Measurements from ENCODE around the gene STAC3.

The STAC3 gene

GRCh38 chr12:57234571-57235016 is 16.4 kb downstream of the STAC3 start:
- Histone ChIP-seq H3K27ac (ENCODE audit: low read depth, low read length) (peak overlapping the region; percentile 51), H3K9me3 (ENCODE audit: insufficient read depth, low read length) (no peaks in the 10 kb centered on the region), H3K79me2 (ENCODE audit: insufficient read depth, low read length) (peaks cover 28% of the 10 kb centered on the region), H2AFZ (ENCODE audit: low read depth, low read length, severe bottlenecking) (no peak overlapping the region), H3K36me3 (ENCODE audit: low read length) (peaks cover 23% of the 10 kb centered on the region), H4K20me1 (ENCODE audit: low read depth, low read length) (no peaks in the 10 kb centered on the region; the same call in 1 of the 2 replicates), H3K9me2 (replicated peaks; ENCODE audit: insufficient read depth, low read length) (no peaks in the 10 kb centered on the region), H3F3A (ENCODE audit: insufficient read depth) (peaks cover 17% of the 10 kb centered on the region), H3K4me3 (ENCODE audit: insufficient read depth, low read length, poor library complexity, severe bottlenecking) (no peak overlapping the region), H3K27me3 (ENCODE audit: low read length) (no peaks in the 10 kb centered on the region), H3K9ac (ENCODE audit: low read length) (no peak overlapping the region; the same call in 1 of the 2 replicates), H3K4me2 (ENCODE audit: low read depth, low read length, poor library complexity, severe bottlenecking) (peak overlapping the region; percentile 30)
- TF ChIP-seq EZH2phosphoT487 (conservative IDR thresholded peaks at IDR 0.05; ENCODE audit: low read length), result no peak
- TF ChIP-seq CTCF (IDR thresholded peaks at IDR 0.05; ENCODE audit: insufficient read depth, low read length, poor library complexity, severe bottlenecking), result no peak

GRCh38 chr12:57234233-57234570 is 16.8 kb downstream of the STAC3 start:
- Histone ChIP-seq H3K27me3 (ENCODE audit: low read length) (no peaks in the 10 kb centered on the region), H4K20me1 (ENCODE audit: low read depth, low read length) (no peaks in the 10 kb centered on the region; the same call in 1 of the 2 replicates), H3K79me2 (ENCODE audit: insufficient read depth, low read length) (peaks cover 30% of the 10 kb centered on the region), H3K4me2 (ENCODE audit: low read depth, low read length, poor library complexity, severe bottlenecking) (peak overlapping the region; percentile 30), H3K36me3 (ENCODE audit: low read length) (peaks cover 23% of the 10 kb centered on the region), H2AFZ (ENCODE audit: low read depth, low read length, severe bottlenecking) (no peak overlapping the region), H3K9ac (ENCODE audit: low read length) (no peak overlapping the region; the same call in 1 of the 2 replicates), H3K27ac (ENCODE audit: low read depth, low read length) (peak overlapping the region; percentile 51), H3K4me3 (ENCODE audit: insufficient read depth, low read length, poor library complexity, severe bottlenecking) (no peak overlapping the region), H3K9me3 (ENCODE audit: insufficient read depth, low read length) (no peaks in the 10 kb centered on the region), H3F3A (ENCODE audit: insufficient read depth) (peaks cover 15% of the 10 kb centered on the region), H3K9me2 (replicated peaks; ENCODE audit: insufficient read depth, low read length) (no peaks in the 10 kb centered on the region)
- TF ChIP-seq EZH2phosphoT487 (conservative IDR thresholded peaks at IDR 0.05; ENCODE audit: low read length) (no peak), CTCF (IDR thresholded peaks at IDR 0.05; ENCODE audit: insufficient read depth, low read length, poor library complexity, severe bottlenecking) (no peak)

GRCh38 chr12:57233357-57234232 is 17.4 kb downstream of the STAC3 start:
- no peaks in the 10 kb centered on the region; the same call in 1 of the 2 replicates for H4K20me1 ChIP-seq (ENCODE audit: low read depth, low read length)
- no peak overlapping the region for H3K4me3 ChIP-seq (ENCODE audit: insufficient read depth, low read length, poor library complexity, severe bottlenecking)
- peaks cover 23% of the 10 kb centered on the region for H3K36me3 ChIP-seq (ENCODE audit: low read length)
- H3K27ac ChIP-seq (ENCODE audit: low read depth, low read length), result peak overlapping the region; percentile 51
- no peak overlapping the region for H2AFZ ChIP-seq (ENCODE audit: low read depth, low read length, severe bottlenecking)
- H3K4me2 ChIP-seq (ENCODE audit: low read depth, low read length, poor library complexity, severe bottlenecking), result peak overlapping the region; percentile 30
- peaks cover 15% of the 10 kb centered on the region for H3F3A ChIP-seq (ENCODE audit: insufficient read depth)
- H3K9me2 ChIP-seq (replicated peaks; ENCODE audit: insufficient read depth, low read length), result no peaks in the 10 kb centered on the region
- TF ChIP-seq CTCF (IDR thresholded peaks at IDR 0.05; ENCODE audit: insufficient read depth, low read length, poor library complexity, severe bottlenecking) (no peak), EZH2phosphoT487 (conservative IDR thresholded peaks at IDR 0.05; ENCODE audit: low read length) (no peak)
- peaks cover 30% of the 10 kb centered on the region for H3K79me2 ChIP-seq (ENCODE audit: insufficient read depth, low read length)
- H3K9ac ChIP-seq (ENCODE audit: low read length), result no peak overlapping the region; the same call in 1 of the 2 replicates
- H3K27me3 ChIP-seq (ENCODE audit: low read length), result no peaks in the 10 kb centered on the region
- H3K9me3 ChIP-seq (ENCODE audit: insufficient read depth, low read length), result no peaks in the 10 kb centered on the region

Data from SU-DHL-6 (cell line).